ENCODE results near the gene KLK3. TPM values are rescaled to one million over a fixed set of nuclear protein-coding genes. Genes with fewer than 3 reads are reported as not detected.

KLK3 gene
- total RNA-seq, 1 experiment from 2014 or later: not detected

DNA sequence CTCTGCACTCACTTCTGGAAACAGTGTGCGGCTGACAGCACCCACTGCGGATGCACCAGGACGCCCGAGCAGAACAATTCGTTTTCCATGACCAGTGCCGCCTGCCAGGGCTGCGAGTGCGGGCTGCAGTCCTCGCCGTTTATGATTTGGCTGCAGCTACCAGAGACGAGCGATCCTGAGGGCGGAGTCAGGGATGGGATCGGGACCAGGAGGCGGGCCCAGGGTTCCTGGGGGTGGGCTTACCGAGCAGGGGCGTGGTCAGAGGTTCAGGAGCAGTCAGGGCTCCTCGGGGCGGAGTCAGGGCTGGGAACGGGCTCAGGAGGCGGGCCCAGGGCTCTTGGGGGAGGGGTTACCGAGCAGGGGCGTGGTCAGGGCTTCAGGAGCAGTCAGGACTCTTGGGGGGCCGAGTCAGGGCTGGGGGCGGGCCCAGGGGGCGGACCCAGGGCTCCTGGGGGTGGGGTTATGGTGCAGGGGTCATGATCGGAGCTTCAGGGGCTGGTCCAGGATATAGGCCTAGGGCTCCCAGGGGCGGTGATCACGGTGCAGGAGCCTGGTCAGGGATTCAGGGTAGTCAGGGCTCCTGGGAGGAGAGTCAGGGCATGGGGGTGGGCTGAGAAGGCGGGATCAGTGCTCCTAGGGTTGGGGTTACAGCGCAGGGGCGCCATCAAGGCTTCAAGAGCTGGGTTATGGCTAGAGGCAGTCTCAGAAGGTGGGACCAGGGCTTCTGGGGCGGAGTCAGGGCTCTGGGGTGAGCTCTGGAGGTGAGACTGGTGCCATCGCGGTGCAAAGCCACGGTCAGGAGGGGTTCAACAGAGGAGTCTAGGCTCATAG, 54.7 kb downstream of the KLK3 start:
- POLR2A ChIA-PET (ENCODE audit: unreplicated experiment): no interaction called here
- Histone ChIP-seq H3K27me3 (ENCODE audit: low read length) (peaks cover 73% of the 10 kb centered on the region), H3K79me2 (ENCODE audit: low read length) (no peaks in the 10 kb centered on the region), H2AFZ (ENCODE audit: low read length) (peak overlapping the region; percentile 43), H3K27ac (ENCODE audit: low read length) (no peak overlapping the region), H3F3A (ENCODE audit: low read length, unreplicated experiment) (no peaks in the 10 kb centered on the region), H3K4me2 (ENCODE audit: low read length) (peak overlapping the region; percentile 72), H3K36me3 (ENCODE audit: low read depth, low read length) (no peaks in the 10 kb centered on the region), H4K20me1 (ENCODE audit: low read length) (no peaks in the 10 kb centered on the region), H3K4me1 (ENCODE audit: insufficient read depth, low read length) (no peaks in the 10 kb centered on the region; the same call in 1 of the 2 replicates), H3K4me3 (ENCODE audit: low read length) (peak overlapping the region; percentile 45; the same call in 1 of the 2 replicates), H3K9me2 (replicated peaks; ENCODE audit: low read length) (no peaks in the 10 kb centered on the region), H3K9me3 (ENCODE audit: low read length) (no peaks in the 10 kb centered on the region), H3K9ac (ENCODE audit: low read length) (no peak overlapping the region)
- TF ChIP-seq EZH2phosphoT487 (IDR thresholded peaks at IDR 0.05; ENCODE audit: borderline replicate concordance, low read length): no peak
- TF ChIP-seq, protein P1, sequence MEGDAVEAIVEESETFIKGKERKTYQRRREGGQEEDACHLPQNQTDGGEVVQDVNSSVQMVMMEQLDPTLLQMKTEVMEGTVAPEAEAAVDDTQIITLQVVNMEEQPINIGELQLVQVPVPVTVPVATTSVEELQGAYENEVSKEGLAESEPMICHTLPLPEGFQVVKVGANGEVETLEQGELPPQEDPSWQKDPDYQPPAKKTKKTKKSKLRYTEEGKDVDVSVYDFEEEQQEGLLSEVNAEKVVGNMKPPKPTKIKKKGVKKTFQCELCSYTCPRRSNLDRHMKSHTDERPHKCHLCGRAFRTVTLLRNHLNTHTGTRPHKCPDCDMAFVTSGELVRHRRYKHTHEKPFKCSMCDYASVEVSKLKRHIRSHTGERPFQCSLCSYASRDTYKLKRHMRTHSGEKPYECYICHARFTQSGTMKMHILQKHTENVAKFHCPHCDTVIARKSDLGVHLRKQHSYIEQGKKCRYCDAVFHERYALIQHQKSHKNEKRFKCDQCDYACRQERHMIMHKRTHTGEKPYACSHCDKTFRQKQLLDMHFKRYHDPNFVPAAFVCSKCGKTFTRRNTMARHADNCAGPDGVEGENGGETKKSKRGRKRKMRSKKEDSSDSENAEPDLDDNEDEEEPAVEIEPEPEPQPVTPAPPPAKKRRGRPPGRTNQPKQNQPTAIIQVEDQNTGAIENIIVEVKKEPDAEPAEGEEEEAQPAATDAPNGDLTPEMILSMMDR (conservative IDR thresholded peaks at IDR 0.05; ENCODE audit: low read depth, low read length): no peak
- ATAC-seq (peak; percentile 75), DNase-seq (peak; percentile 86)
- intact Hi-C loops (cut with micrococcal nuclease): no loop called here
- BruUV-seq (replicated peaks): no TSS peak
- CTCF ChIA-PET: no interaction called here

Other genes with a start within 250 kb of the KLK3 start
- gene SYT3, start 215.0 kb upstream of the KLK3 start, total RNA-seq (2014; rRNA removed): 0.12 and 0.18 TPM in 2 replicates
- 5.7 and 20.0 TPM in 2 replicates for gene C19orf81, start 205.5 kb upstream of the KLK3 start, total RNA-seq (2014; rRNA removed)
- 0.12 and 0.47 TPM in 2 replicates for gene SHANK1, start 135.1 kb upstream of the KLK3 start, total RNA-seq (2014; rRNA removed)
- 2.3 and 2.4 TPM in 2 replicates for gene CLEC11A, start 131.6 kb upstream of the KLK3 start, total RNA-seq (2014; rRNA removed)
- not detected in 2 replicates for gene GPR32, start 84.5 kb upstream of the KLK3 start, total RNA-seq (2014; rRNA removed)
- not detected in 2 replicates for gene ACP4, start 64.5 kb upstream of the KLK3 start, total RNA-seq (2014; rRNA removed)
- not detected in 2 replicates for gene KLK1, start 31.1 kb upstream of the KLK3 start, total RNA-seq (2014; rRNA removed)
- 1.3 TPM in 1 of 2 replicates, not detected in the other for gene KLK15, start 21.3 kb upstream of the KLK3 start, total RNA-seq (2014; rRNA removed)
- gene KLK2, start 18.5 kb downstream of the KLK3 start, total RNA-seq (2014; rRNA removed): not detected in 2 replicates
- gene KLK4, start 56.5 kb downstream of the KLK3 start, total RNA-seq (2014; rRNA removed): not detected in 2 replicates
- 58.5 and 59.0 TPM in 2 replicates for gene KLK5, start 98.1 kb downstream of the KLK3 start, total RNA-seq (2014; rRNA removed)
- gene KLK6, start 114.7 kb downstream of the KLK3 start, total RNA-seq (2014; rRNA removed): 73.7 and 75.0 TPM in 2 replicates
- gene KLK7, start 129.0 kb downstream of the KLK3 start, total RNA-seq (2014; rRNA removed): 0.23 and 3.6 TPM in 2 replicates
- 2.3 TPM in 1 of 2 replicates, not detected in the other for gene KLK8, start 146.7 kb downstream of the KLK3 start, total RNA-seq (2014; rRNA removed)
- gene KLK10, start 164.8 kb downstream of the KLK3 start, total RNA-seq (2014; rRNA removed): 1.2 and 2.9 TPM in 2 replicates
- gene KLK11, start 171.7 kb downstream of the KLK3 start, total RNA-seq (2014; rRNA removed): 0.23 TPM in 1 of 2 replicates, not detected in the other
- not detected in 2 replicates for gene KLK12, start 180.1 kb downstream of the KLK3 start, total RNA-seq (2014; rRNA removed)
- not detected in 2 replicates for gene KLK13, start 210.2 kb downstream of the KLK3 start, total RNA-seq (2014; rRNA removed)
- gene KLK14, start 228.0 kb downstream of the KLK3 start, total RNA-seq (2014; rRNA removed): not detected in 2 replicates